ENCODE data around the gene TM2D3. TPM values are rescaled to one million over a fixed set of nuclear protein-coding genes. Genes with fewer than 3 reads are reported as not detected.

Gene TM2D3
- total RNA-seq, 1 experiment from 2014 or later = 35.2 TPM

- no peak for TF ChIP-seq EZH2phosphoT487 (IDR thresholded peaks at IDR 0.05; ENCODE audit: borderline replicate concordance)
- TF ChIP-seq CTCF (IDR thresholded peaks at IDR 0.05 in 2 of 3, conservative IDR thresholded peaks at IDR 0.05 in 1 of 3; ENCODE audit: borderline replicate concordance in 1 of 3, insufficient read depth in 1 of 3, low read depth in 2 of 3, low read length in 2 of 3) = no peak
- no peak for TF ChIP-seq JUND (IDR thresholded peaks at IDR 0.05)
- no peak for TF ChIP-seq YY1 (IDR thresholded peaks at IDR 0.05; ENCODE audit: extremely low read depth, insufficient replicate concordance, low read depth, low read length)
- no peak for TF ChIP-seq SP1 (IDR thresholded peaks at IDR 0.05; ENCODE audit: low read depth)
- TF ChIP-seq RAD21 (IDR thresholded peaks at IDR 0.05; ENCODE audit: low read depth) = no peak
- no peak for TF ChIP-seq REST (IDR thresholded peaks at IDR 0.05; ENCODE audit: low read depth)
Measured at GRCh38 chr15:101662203-101662602, 10.0 kb upstream of the TM2D3 start (continued).

- Histone ChIP-seq H3K4me2 (ENCODE audit: low read length) (no peak overlapping the region), H3K9ac (ENCODE audit: low read length) (no peak overlapping the region), H3K36me3 (ENCODE audit: control insufficient read depth in 1 of 2, insufficient read depth in 2 of 2, low read length in 2 of 2) (no peaks in the 10 kb centered on the region), H2AFZ (ENCODE audit: low read depth, low read length, poor library complexity, severe bottlenecking) (no peak overlapping the region), H4K20me1 (ENCODE audit: insufficient read depth) (no peaks in the 10 kb centered on the region), H3K79me2 (ENCODE audit: insufficient read depth, low read length) (no peaks in the 10 kb centered on the region), H3K27me3 (ENCODE audit: insufficient read depth, low read length) (no peaks in the 10 kb centered on the region), H3K4me3 (replicated peaks in 1 of 2; ENCODE audit: low read depth in 1 of 2, low read length in 2 of 2) (no peak overlapping the region), H3K27ac (ENCODE audit: low read depth, low read length) (no peak overlapping the region), H3K9me3 (ENCODE audit: control insufficient read depth in 1 of 2, insufficient read depth in 1 of 2, low read depth in 1 of 2, low read length in 2 of 2) (no peaks in the 10 kb centered on the region), H3K9me2 (ENCODE audit: insufficient read depth) (no peaks in the 10 kb centered on the region), H3K4me1 (ENCODE audit: control insufficient read depth in 1 of 2, insufficient read depth in 2 of 2, low read length in 2 of 2) (no peaks in the 10 kb centered on the region)
- DNase-seq (ENCODE audit: low read depth, low spot score) (no peak), ATAC-seq (no peak)
- no TSS peak for BruUV-seq (replicated peaks)
- POLR2A ChIA-PET = no interaction called here
- CTCF ChIA-PET = no interaction called here
- intact Hi-C loops (cut with micrococcal nuclease) = no loop called here
- RAD21 ChIA-PET (ENCODE audit: low non-redundant PET in 1 of 2, low total read pairs in 2 of 2, uncharacterized antibody in 2 of 2, unreplicated experiment in 2 of 2) = no interaction called here
- TF ChIP-seq, protein P1, sequence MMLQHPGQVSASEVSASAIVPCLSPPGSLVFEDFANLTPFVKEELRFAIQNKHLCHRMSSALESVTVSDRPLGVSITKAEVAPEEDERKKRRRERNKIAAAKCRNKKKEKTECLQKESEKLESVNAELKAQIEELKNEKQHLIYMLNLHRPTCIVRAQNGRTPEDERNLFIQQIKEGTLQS (IDR thresholded peaks at IDR 0.05) = no peak
- no peak for TF ChIP-seq EZH2phosphoT487 (IDR thresholded peaks at IDR 0.05; ENCODE audit: borderline replicate concordance)
- TF ChIP-seq EGR1 (IDR thresholded peaks at IDR 0.05; ENCODE audit: low read depth) = no peak
- no peak for TF ChIP-seq CBX3 (IDR thresholded peaks at IDR 0.05; ENCODE audit: low read depth)
- TF ChIP-seq JUND (IDR thresholded peaks at IDR 0.05) = no peak
- no peak for TF ChIP-seq MAX (IDR thresholded peaks at IDR 0.05)
- no peak for TF ChIP-seq FOSL1 (IDR thresholded peaks at IDR 0.05; ENCODE audit: low read depth)
- TF ChIP-seq, protein P2, sequence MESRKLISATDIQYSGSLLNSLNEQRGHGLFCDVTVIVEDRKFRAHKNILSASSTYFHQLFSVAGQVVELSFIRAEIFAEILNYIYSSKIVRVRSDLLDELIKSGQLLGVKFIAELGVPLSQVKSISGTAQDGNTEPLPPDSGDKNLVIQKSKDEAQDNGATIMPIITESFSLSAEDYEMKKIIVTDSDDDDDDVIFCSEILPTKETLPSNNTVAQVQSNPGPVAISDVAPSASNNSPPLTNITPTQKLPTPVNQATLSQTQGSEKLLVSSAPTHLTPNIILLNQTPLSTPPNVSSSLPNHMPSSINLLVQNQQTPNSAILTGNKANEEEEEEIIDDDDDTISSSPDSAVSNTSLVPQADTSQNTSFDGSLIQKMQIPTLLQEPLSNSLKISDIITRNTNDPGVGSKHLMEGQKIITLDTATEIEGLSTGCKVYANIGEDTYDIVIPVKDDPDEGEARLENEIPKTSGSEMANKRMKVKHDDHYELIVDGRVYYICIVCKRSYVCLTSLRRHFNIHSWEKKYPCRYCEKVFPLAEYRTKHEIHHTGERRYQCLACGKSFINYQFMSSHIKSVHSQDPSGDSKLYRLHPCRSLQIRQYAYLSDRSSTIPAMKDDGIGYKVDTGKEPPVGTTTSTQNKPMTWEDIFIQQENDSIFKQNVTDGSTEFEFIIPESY (IDR thresholded peaks at IDR 0.05; ENCODE audit: extremely low read depth, insufficient replicate concordance, low read length) = no peak
- TF ChIP-seq CEBPB (IDR thresholded peaks at IDR 0.05; ENCODE audit: low read depth) = no peak
- no peak for TF ChIP-seq YY1 (IDR thresholded peaks at IDR 0.05; ENCODE audit: extremely low read depth, insufficient replicate concordance, low read depth, low read length)
- TF ChIP-seq SRF (IDR thresholded peaks at IDR 0.05; ENCODE audit: low read depth) = no peak
- no peak for TF ChIP-seq ELF1 (IDR thresholded peaks at IDR 0.05; ENCODE audit: borderline replicate concordance, low read depth)
- no peak for TF ChIP-seq EZH2 (IDR thresholded peaks at IDR 0.05)
- no peak for TF ChIP-seq ZNF274 (IDR thresholded peaks at IDR 0.05; ENCODE audit: low read depth, low read length)
- TF ChIP-seq SP1 (IDR thresholded peaks at IDR 0.05; ENCODE audit: low read depth) = no peak
- TF ChIP-seq POLR2AphosphoS5 (IDR thresholded peaks at IDR 0.05; ENCODE audit: low read depth, low read length) = no peak
Measured at GRCh38 chr15:101660005-101660404, 7.8 kb upstream of the TM2D3 start.

All from HCT116 (cell line).